PC-9 (cell line): ENCODE data around the gene SGIP1.

Experiments
- CTCF ChIP-seq: fragments of 200-600 bp; sonication (generic); conservative IDR thresholded peaks from 2 replicates; pipeline ENCODE4 v1.6.1; 2017; ENCODE audit warnings: mixed run types, antibody characterized with exemption, mild to moderate bottlenecking, moderate library complexity
- EZH2 ChIP-seq: fragments of 200-600 bp; sonication (generic); IDR thresholded peaks from 2 replicates; pipeline ENCODE4 v1.8.0; 2017; ENCODE audit warnings: antibody characterized with exemption, low read depth

DNA sequence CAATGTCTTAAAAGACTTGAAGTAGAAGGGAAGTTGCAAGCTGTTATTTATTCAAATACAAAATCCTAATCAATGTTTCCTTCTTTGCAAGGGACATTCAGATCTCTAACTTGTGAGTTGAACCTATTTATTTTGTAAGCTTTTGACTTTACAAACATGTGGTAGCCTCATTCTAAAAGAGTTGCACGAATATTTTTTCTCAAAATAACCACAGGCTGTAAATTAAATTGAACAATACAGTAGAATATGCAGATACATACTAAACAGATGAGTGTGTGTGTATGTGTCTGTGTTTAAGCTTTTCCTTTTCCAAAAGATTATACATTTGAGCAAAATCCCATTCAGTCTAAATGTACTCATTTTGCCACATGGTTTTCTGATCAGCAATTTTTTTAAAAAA is 213.5 kb downstream of the SGIP1 start:
- TF ChIP-seq CTCF = no peak
- TF ChIP-seq EZH2 = no peak
